Suprapubic skin (tissue), 3 donors: Measurements from ENCODE around the gene DPYSL4.

Source experiments
- POLR2A ChIP-seq, 2 donors: fragments of 450-650 bp; IDR thresholded peaks; one replicate each; pipeline ENCODE4 v1.6.1; 2017; ENCODE audit warnings: antibody characterized with exemption in 2 of 2, mild to moderate bottlenecking in 2 of 2, moderate library complexity in 2 of 2
- TF ChIP-seq, protein P1 (sequence below), 2 donors: fragments of 200-600 bp in 1 of 2; fragments of 450-650 bp in 1 of 2; sonication (generic) in 1 of 2; IDR thresholded peaks; one replicate each; pipeline ENCODE4 v1.5.1; 2016 to 2019; ENCODE audit warnings: antibody characterized with exemption in 2 of 2, mild to moderate bottlenecking in 1 of 2, moderate library complexity in 1 of 2

DNA sequence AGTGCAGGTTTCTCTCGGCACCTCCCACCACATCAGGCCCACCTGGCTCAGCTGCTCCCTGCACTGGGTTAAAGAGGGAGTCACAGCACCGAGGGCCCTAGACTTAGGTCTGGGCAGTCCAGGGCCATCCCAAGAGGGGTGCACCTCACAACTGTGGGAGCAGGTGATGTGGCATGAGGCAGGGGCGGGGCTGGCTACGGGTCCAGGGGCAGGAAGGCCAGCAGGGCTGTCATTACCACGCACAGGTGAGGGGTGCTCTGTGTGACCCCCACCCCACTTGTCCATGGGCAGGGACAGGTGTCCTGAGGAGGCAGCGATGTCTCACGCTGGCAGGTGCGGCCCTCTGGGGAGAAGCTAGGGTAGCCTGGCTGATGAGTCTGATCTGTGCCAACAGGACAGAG is 40.5 kb upstream of the DPYSL4 start:
- TF ChIP-seq, protein P1, sequence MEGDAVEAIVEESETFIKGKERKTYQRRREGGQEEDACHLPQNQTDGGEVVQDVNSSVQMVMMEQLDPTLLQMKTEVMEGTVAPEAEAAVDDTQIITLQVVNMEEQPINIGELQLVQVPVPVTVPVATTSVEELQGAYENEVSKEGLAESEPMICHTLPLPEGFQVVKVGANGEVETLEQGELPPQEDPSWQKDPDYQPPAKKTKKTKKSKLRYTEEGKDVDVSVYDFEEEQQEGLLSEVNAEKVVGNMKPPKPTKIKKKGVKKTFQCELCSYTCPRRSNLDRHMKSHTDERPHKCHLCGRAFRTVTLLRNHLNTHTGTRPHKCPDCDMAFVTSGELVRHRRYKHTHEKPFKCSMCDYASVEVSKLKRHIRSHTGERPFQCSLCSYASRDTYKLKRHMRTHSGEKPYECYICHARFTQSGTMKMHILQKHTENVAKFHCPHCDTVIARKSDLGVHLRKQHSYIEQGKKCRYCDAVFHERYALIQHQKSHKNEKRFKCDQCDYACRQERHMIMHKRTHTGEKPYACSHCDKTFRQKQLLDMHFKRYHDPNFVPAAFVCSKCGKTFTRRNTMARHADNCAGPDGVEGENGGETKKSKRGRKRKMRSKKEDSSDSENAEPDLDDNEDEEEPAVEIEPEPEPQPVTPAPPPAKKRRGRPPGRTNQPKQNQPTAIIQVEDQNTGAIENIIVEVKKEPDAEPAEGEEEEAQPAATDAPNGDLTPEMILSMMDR (IDR thresholded peaks at IDR 0.05), result no peak
- TF ChIP-seq POLR2A (IDR thresholded peaks at IDR 0.05), result no peak
